SIG-M5 treated with dmso at 0.1 percent for 504 hours (cell line): ENCODE measurements around the gene MAP7.
"Not testable (repeated sequence)": the region's sequence is repeated elsewhere in the genome, so short reads cannot be mapped to it uniquely, and the experiment has no call there.

ENCODE experiments used
- DNase-seq: peaks from one replicate; lab custom pipeline; 2025; ENCODE audit not compliant: unreplicated experiment; lab: John Stamatoyannopoulos, UW

Gene MAP7

DNA sequence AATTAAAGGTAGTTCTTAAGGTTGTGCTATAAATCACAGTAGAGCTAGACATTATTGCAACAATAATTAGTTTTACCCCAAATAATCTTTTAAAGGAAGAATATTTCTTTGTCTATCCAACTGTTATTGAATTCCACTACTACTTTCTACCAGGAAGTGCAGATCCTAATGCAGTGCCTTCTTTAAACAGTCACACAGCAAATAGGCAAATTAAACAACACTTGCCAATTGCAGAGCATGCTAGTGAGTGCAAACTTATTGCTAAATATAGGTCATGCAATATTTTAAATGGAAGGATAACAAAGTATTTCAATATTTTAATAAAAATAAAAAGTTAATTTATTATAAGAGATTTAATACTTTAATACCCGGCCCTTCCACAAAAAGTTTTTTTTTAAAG is 153.3 kb downstream of the MAP7 start:
- DNase-seq = no peak

GRCh38 chr6:136390959-136391358 is 159.3 kb downstream of the MAP7 start:
- not testable (repeated sequence) for DNase-seq

GRCh38 chr6:136387316-136387715 is 162.9 kb downstream of the MAP7 start:
- DNase-seq = no peak

- DNase-seq = peak; percentile 14
Observed at GRCh38 chr6:136383268-136383937, 166.8 kb downstream of the MAP7 start.

GRCh38 chr6:136382676-136383252 is 167.5 kb downstream of the MAP7 start:
- DNase-seq = no peak

DNA sequence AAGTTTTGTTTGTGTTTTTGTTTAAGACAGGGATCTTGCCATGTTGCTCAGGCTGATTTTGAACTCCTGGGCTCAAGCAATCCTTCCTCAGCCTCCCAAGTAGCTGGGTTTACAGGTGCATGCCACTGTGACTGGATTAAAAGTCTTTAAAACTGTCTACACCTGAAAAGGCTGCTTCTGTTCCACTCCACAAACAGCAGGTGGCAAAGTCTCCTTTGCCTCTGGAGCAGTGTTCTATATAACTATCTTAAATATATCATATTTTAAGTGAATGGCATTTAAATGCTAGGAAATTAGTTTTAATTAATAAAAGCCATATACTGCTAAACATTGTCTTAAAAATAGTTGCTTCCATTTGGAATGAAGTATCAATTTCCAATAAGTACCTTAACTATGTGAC is 171.3 kb downstream of the MAP7 start:
- no peak for DNase-seq

DNA sequence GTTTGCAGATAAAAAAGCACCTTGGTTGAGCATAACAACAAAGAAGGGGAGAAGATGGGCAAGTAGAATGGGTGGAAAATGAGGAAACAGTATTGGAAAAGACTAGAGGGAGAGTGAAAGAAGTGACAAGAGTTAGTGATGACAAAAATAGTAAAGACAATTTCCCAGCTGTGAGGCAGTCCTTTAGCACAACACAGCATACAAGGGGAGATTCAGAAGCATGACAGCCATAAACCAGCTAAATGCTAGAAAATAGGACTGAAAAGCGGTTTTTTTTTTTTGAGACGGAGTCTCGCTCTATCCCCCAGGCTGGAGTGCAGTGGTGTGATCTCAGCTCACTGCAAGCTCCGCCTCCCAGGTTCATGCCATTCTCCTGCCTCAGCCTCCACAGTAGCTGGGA is 174.4 kb downstream of the MAP7 start:
- not testable (repeated sequence) for DNase-seq

DNA sequence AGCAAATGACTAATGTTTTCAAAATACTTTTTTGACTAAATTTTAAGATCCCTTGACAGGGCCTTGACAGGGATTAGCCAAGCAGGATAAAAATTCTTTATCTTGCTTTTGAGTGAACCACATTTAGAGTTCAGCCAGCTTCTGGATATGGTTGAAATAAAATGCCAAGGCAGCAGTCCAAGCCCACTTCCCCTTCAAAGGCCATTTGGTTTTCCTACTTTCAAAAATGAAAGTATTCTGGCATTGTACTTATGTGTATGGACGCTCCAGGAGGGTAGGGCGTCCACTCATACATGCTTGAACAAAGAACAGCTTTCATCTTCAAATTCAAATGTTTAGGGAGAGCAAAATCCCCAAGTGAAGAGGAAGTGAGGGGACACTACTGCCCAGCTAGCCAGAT is 178.3 kb downstream of the MAP7 start:
- DNase-seq = no peak

DNA sequence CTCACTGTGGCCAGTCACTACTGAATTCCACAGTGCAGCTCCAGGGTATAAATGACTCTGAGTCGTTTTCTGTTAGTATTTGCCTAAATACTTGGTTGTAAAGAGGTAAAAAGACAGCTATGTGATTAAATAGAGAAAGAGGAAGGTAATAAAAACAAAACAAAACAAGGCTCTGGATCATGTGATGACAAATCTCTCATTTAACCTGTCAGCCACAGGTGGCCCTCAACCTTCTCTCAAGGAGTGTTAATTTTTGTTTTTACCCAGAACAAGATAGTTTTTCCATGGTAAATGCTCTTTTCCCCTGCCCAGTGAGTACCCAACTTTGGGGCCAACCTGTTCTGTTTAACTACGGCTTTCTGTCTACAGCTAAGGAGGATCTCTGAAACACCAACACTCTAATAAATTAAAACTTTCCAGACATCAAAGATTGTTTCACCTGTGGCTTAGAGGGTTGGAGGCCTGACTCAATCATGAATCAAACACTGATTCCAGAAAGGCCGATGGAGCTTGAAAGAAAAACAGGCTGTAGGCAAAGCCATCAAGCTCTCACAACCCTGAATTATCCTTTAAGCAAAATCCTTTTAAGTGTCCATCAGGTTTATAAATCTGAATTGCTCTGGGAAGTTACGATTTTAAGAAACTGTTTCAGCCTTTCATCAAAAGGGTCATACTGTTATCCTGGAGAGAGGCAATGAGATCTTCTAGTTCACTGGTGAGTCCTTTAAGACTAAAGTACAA is 179.1 kb downstream of the MAP7 start:
- no peak for DNase-seq

- peak; percentile 64 for DNase-seq
Observed at GRCh38 chr6:136365776-136366354, 184.4 kb downstream of the MAP7 start.

- DNase-seq = no peak
Observed at GRCh38 chr6:136362421-136363356, 187.5 kb downstream of the MAP7 start.

DNA sequence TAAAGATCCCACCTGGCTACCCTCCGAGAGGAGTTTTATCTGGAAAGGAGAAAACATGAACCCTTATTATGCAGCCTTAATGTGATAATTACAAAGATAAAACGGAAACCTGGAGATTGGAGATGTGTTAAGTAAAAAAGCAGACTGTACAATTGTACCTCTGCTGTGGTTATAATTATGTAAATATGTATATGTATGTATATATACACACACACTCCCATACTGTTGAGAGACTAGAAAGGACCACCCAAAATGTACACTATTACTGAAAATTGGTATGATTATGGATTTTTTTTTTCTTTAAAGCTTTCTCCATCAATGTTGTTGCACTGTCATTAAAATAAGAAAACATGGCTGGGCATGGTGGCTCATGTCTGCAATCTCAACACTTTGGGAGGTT is 188.4 kb downstream of the MAP7 start:
- no peak for DNase-seq

DNA sequence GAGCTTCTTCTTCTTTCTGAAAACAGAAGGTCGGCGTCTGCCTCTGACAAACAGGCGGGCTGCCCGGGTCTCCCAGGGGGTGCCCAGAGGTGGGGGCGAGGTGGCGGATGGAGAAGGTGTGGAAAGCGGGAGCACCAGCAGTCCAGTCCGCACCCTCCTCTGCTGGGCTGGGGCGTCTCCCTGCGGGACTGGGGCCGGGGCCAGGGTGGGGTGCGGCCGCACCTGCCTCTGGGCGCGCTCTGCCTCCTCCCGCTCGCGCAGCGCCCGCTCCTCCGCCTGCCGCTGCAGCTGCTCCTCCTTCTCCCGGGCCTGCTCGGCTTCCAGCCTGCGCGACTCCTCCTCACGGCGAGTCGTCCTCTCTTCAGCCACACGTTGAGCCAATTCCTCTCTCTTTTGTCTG is 189.4 kb downstream of the MAP7 start:
- DNase-seq = no peak

DNA sequence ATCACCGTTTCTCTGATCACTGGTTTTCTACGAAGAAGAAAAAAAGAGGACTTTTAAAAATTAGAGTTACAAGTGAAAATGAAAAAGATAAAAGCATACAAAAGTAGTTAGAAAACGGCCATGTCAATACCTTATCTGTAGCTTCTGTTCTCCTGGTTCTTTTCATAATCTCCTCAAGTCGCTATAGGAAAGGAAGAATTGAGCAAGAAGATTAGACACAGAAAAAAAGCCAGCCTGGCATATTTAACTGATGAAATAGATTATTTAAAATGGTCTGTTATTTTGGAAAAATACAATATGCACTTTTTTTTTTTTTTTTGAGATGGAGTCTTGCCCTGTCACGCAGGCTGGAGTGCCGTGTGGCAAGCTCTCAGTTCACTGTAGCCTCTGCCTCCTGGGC is 190.4 kb downstream of the MAP7 start:
- no peak for DNase-seq

GRCh38 chr6:136351518-136352110 is 198.6 kb downstream of the MAP7 start:
- DNase-seq = no peak

DNA sequence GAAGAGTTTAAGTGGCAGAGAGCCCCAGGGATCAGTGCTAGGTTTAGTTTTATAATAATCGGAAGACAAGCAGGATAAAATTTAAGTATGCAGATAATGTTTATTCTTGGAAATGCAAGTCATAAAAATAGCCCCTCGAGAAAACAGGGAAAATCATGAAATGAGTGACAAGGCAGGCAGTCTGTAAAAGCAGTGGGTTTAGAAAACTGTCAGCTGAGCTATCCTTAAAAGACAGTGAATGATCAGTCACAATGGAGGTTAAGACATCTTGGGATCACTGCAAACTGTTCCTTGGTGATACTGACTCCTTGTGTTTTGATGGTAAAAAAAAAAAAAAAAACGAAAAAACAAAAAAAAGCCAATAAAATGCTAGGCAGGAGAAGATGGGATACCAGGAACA is 199.3 kb downstream of the MAP7 start:
- no peak for DNase-seq

GRCh38 chr6:136347847-136348246 is 202.4 kb downstream of the MAP7 start:
- DNase-seq = peak; percentile 39

- DNase-seq = no peak
Observed at GRCh38 chr6:136345145-136345544, 205.1 kb downstream of the MAP7 start.

DNA sequence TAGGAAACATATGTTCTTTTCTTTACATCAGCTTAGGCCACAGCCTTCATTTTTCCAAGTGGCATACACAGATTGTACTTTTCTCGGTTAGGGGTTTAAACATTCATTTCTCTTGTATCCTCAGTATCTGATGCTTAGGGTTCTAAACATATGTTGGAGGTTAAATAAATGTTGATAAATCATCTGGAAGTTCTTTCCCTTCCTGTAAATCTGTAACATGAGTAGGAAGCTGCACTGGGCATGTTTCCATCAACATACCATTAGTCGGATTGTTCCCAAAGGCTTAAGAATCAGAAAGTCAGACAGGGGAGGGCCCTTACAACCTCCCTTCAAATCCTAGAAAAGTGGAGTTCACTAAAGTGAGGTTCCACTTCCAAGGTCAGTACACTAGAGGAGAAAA is 205.8 kb downstream of the MAP7 start:
- no peak for DNase-seq

- no peak for DNase-seq
Observed at GRCh38 chr6:136343700-136344099, 206.5 kb downstream of the MAP7 start.

- no peak for DNase-seq
Observed at GRCh38 chr6:136343275-136343674, 206.9 kb downstream of the MAP7 start.
